SKM-1 treated with dmso at 0.1 percent for 144 hours (cell line): Measurements from ENCODE around the gene ZNF32.
A peak's percentile ranks its signal among the peaks of the same experiment; 100 is the strongest.
"Not testable (repeated sequence)": the region's sequence is repeated elsewhere in the genome, so short reads cannot be mapped to it uniquely, and the experiment has no call there.

Source experiments
- DNase-seq: peaks from one replicate; lab custom pipeline; 2025; ENCODE audit not compliant: unreplicated experiment; lab: John Stamatoyannopoulos, UW

ZNF32 gene

GRCh38 chr10:43635816-43636215, 12.9 kb downstream of the ZNF32 start:
- DNase-seq = not testable (repeated sequence)

GRCh38 chr10:43628956-43629355, 19.7 kb downstream of the ZNF32 start:
- no peak for DNase-seq

- no peak for DNase-seq
Measured at GRCh38 chr10:43627942-43628341, 20.7 kb downstream of the ZNF32 start.

- DNase-seq = no peak
Measured at GRCh38 chr10:43623351-43623750, 25.3 kb downstream of the ZNF32 start.

GRCh38 chr10:43622038-43622437, 26.6 kb downstream of the ZNF32 start:
- DNase-seq = no peak

GRCh38 chr10:43619368-43619767, 29.3 kb downstream of the ZNF32 start:
- no peak for DNase-seq

GRCh38 chr10:43616697-43617370, 31.8 kb downstream of the ZNF32 start:
- DNase-seq = no peak

GRCh38 chr10:43610636-43611035, 38.0 kb downstream of the ZNF32 start:
- DNase-seq = no peak

- no peak for DNase-seq
Measured at GRCh38 chr10:43607199-43607573, 41.5 kb downstream of the ZNF32 start.

- peak; percentile 46 for DNase-seq
Measured at GRCh38 chr10:43606323-43607198, 42.1 kb downstream of the ZNF32 start, which contains the start of gene ZNF485. TSS of gene ZNF485 (plus strand) at chr10:43606438. CDS start at chr10:43607051, 613 bp downstream.

- DNase-seq = no peak
Measured at GRCh38 chr10:43605850-43606322, 42.8 kb downstream of the ZNF32 start.

GRCh38 chr10:43601576-43601975, 47.1 kb downstream of the ZNF32 start:
- DNase-seq = not testable (repeated sequence)

- no peak for DNase-seq
Measured at GRCh38 chr10:43599333-43599732, 49.3 kb downstream of the ZNF32 start.

- no peak for DNase-seq
Measured at GRCh38 chr10:43598446-43598845, 50.2 kb downstream of the ZNF32 start.

GRCh38 chr10:43596546-43596945, 52.1 kb downstream of the ZNF32 start:
- DNase-seq = no peak

- DNase-seq = no peak
Measured at GRCh38 chr10:43595739-43596298, 52.9 kb downstream of the ZNF32 start.

GRCh38 chr10:43594944-43595589, 53.6 kb downstream of the ZNF32 start:
- no peak for DNase-seq
